DND-41 (cell line): Measurements from ENCODE around the gene EEF1AKMT1.

Source experiments
- EZH2 ChIP-seq: IDR thresholded peaks from 3 replicates; pipeline ENCODE4 v1.6.1; 2012; ENCODE audit warnings: borderline replicate concordance, low read depth, mild to moderate bottlenecking, moderate library complexity, low read length, inconsistent platforms; ENCODE audit not compliant: severe bottlenecking
- TF ChIP-seq, protein P1 (sequence below): IDR thresholded peaks from 2 replicates; pipeline ENCODE4 v1.5.1; 2012; ENCODE audit warnings: borderline replicate concordance, low read length, moderate library complexity, mild to moderate bottlenecking; ENCODE audit not compliant: poor library complexity, severe bottlenecking; ENCODE audit errors: extremely low read depth

DNA sequence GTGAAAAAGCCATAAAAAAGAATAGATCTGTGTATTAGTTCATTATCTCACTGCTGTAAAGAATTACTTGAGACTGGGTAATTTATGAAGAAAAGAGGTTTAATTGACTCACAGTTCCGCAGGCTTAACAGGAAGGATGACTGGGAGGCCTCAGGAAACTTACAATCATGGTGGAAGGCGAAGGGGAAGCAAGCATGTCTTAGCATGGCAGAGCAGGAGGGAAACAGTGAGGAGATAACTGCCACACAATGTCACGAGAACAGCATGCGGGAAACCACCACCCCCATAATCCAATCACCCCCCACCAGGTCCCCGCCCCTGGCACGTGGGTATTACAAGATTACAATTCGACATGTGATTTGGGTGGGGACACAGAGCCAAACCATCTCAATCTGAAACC, 39.1 kb upstream of the EEF1AKMT1 start:
- TF ChIP-seq, protein P1, sequence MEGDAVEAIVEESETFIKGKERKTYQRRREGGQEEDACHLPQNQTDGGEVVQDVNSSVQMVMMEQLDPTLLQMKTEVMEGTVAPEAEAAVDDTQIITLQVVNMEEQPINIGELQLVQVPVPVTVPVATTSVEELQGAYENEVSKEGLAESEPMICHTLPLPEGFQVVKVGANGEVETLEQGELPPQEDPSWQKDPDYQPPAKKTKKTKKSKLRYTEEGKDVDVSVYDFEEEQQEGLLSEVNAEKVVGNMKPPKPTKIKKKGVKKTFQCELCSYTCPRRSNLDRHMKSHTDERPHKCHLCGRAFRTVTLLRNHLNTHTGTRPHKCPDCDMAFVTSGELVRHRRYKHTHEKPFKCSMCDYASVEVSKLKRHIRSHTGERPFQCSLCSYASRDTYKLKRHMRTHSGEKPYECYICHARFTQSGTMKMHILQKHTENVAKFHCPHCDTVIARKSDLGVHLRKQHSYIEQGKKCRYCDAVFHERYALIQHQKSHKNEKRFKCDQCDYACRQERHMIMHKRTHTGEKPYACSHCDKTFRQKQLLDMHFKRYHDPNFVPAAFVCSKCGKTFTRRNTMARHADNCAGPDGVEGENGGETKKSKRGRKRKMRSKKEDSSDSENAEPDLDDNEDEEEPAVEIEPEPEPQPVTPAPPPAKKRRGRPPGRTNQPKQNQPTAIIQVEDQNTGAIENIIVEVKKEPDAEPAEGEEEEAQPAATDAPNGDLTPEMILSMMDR: no peak
- TF ChIP-seq EZH2: no peak
